HEK293T (cell line): ENCODE results near the gene NEGR1.

Experiments
- BHLHE40 ChIP-seq: fragments of 450-650 bp; IDR thresholded peaks from 2 replicates; pipeline ENCODE4 v1.6.1; 2016; ENCODE audit warnings: mild to moderate bottlenecking, moderate library complexity, borderline replicate concordance
- ELF4 ChIP-seq: fragments of 450-650 bp; IDR thresholded peaks from 2 replicates; pipeline ENCODE4 v1.6.1; 2017; ENCODE audit warnings: antibody characterized with exemption
- FOXA1 ChIP-seq: fragments of 450-650 bp; IDR thresholded peaks from 2 replicates; pipeline ENCODE4 v1.6.1; 2016; ENCODE audit warnings: mild to moderate bottlenecking
- FOXK2 ChIP-seq: fragments of 450-650 bp; IDR thresholded peaks from 2 replicates; pipeline ENCODE4 v1.6.1; 2016; ENCODE audit warnings: mild to moderate bottlenecking
- HDGF ChIP-seq: fragments of 450-650 bp; IDR thresholded peaks from 2 replicates; pipeline ENCODE4 v1.6.1; 2017; ENCODE audit warnings: antibody characterized with exemption, borderline replicate concordance
- LEF1 ChIP-seq: fragments of 450-650 bp; IDR thresholded peaks from 2 replicates; pipeline ENCODE4 v1.6.1; 2017; ENCODE audit warnings: mild to moderate bottlenecking, borderline replicate concordance
- SP1 ChIP-seq: fragments of 450-650 bp; IDR thresholded peaks from 2 replicates; pipeline ENCODE4 v1.6.1; 2017
- SUZ12 ChIP-seq: fragments of 450-650 bp; IDR thresholded peaks from 2 replicates; pipeline ENCODE4 v1.6.1; 2016; ENCODE audit warnings: mild to moderate bottlenecking

DNA sequence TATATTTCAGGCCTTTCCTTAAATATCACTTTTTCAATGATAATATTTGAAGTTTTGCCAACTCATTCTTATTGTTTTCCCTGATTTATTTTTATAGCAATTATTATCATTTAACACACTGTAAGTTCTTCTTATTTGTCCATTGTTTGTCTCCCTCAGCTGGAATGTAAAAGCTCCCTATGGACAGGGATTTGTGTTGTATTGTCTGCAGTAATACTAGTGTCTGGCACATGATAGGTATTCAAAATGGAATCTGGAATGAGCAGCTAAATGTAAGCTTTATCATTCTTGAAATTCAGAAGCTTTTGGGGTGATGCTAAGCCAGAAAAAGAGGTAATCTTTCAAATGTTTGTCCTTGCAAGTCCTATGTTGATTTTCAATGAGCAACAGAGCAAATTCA, 112.1 kb downstream of the NEGR1 start:
- TF ChIP-seq HDGF (no peak), SUZ12 (no peak), FOXA1 (no peak), BHLHE40 (no peak), ELF4 (no peak), LEF1 (no peak), SP1 (no peak), FOXK2 (no peak)
